Smooth muscle cell (in vitro differentiated cells): Measurements from ENCODE around the gene SMC2. TPM values are rescaled to one million over a fixed set of nuclear protein-coding genes. Genes with fewer than 3 reads are reported as not detected.

ENCODE experiments used
- DNase-seq: peaks from one replicate; lab custom pipeline; 2025; ENCODE audit not compliant: unreplicated experiment; lab: John Stamatoyannopoulos, UW
- H2AFZ ChIP-seq: fragments of 200-600 bp; sonication (generic); 2 replicates; pipeline ENCODE4 v1.6.0; 2016; ENCODE audit warnings: antibody characterized with exemption, low read depth, mild to moderate bottlenecking
- H3F3A ChIP-seq: fragments of 200-600 bp; sonication (generic); 2 replicates; pipeline ENCODE4 v1.6.0; 2017; ENCODE audit warnings: antibody characterized with exemption, low read depth
- H3K27ac ChIP-seq: fragments of 200-600 bp; sonication (generic); 2 replicates; pipeline ENCODE4 v1.5.1; 2016; ENCODE audit warnings: low read depth, mild to moderate bottlenecking
- H3K27me3 ChIP-seq: fragments of 200-600 bp; sonication (generic); 2 replicates; pipeline ENCODE4 v1.6.1; 2016; ENCODE audit warnings: low read depth, mild to moderate bottlenecking
- H3K36me3 ChIP-seq: fragments of 200-600 bp; sonication (generic); 2 replicates; pipeline ENCODE4 v1.5.1; 2016; ENCODE audit warnings: low read depth
- H3K4me1 ChIP-seq: fragments of 200-600 bp; sonication (generic); 2 replicates; pipeline ENCODE4 v1.5.1; 2016; ENCODE audit warnings: low read depth
- H3K4me2 ChIP-seq: fragments of 200-600 bp; sonication (generic); 2 replicates; pipeline ENCODE4 v1.6.0; 2016; ENCODE audit warnings: mild to moderate bottlenecking
- H3K4me3 ChIP-seq: fragments of 200-600 bp; sonication (generic); 2 replicates; pipeline ENCODE4 v1.5.1; 2016; ENCODE audit warnings: mild to moderate bottlenecking
- H3K79me2 ChIP-seq: fragments of 200-600 bp; sonication (generic); 2 replicates; pipeline ENCODE4 v1.6.0; 2016; ENCODE audit warnings: low read depth, mild to moderate bottlenecking
- H3K9ac ChIP-seq: fragments of 200-600 bp; sonication (generic); 2 replicates; pipeline ENCODE4 v1.6.0; 2016; ENCODE audit warnings: low read depth
- H3K9me3 ChIP-seq: fragments of 200-600 bp; sonication (generic); replicated peaks from 2 replicates; pipeline ENCODE4 v1.5.1; 2016; ENCODE audit warnings: low read depth
- H4K20me1 ChIP-seq: fragments of 200-600 bp; sonication (generic); 2 replicates; pipeline ENCODE4 v1.6.0; 2016; ENCODE audit warnings: low read depth
- WGBS: methylation state at CpG from one replicate; pipeline ENCODE4 v1.1.7; 2016; ENCODE audit warnings: low lambda C conversion rate; 5-methylcytosine and 5-hydroxymethylcytosine counted together
- polyA plus RNA-seq: library from polyadenylated mRNA; unstranded; fragments of >200 nt; fragmentation: Nextera tagmentation; extraction: Ambion mirVana; gene quantifications from 2 replicates; pipeline ENCODE4 v1.2.1, GENCODE V29; 2016
- total RNA-seq: library from RNA; depleted of rRNA; stranded (reverse); fragments of >200 nt; gene quantifications from 2 replicates; pipeline ENCODE4 v1.2.3, GENCODE V29; 2014
- TF ChIP-seq, protein P1 (sequence below): fragments of 200-600 bp; sonication (generic); IDR thresholded peaks from 2 replicates; pipeline ENCODE4 v1.5.1; 2017; ENCODE audit warnings: borderline replicate concordance, mild to moderate bottlenecking, antibody characterized with exemption; ENCODE audit not compliant: insufficient read depth, poor library complexity, severe bottlenecking

Gene SMC2
- total and polyA plus RNA-seq, 2 experiments from 2014 or later: 13.9 to 17.6 TPM

DNA sequence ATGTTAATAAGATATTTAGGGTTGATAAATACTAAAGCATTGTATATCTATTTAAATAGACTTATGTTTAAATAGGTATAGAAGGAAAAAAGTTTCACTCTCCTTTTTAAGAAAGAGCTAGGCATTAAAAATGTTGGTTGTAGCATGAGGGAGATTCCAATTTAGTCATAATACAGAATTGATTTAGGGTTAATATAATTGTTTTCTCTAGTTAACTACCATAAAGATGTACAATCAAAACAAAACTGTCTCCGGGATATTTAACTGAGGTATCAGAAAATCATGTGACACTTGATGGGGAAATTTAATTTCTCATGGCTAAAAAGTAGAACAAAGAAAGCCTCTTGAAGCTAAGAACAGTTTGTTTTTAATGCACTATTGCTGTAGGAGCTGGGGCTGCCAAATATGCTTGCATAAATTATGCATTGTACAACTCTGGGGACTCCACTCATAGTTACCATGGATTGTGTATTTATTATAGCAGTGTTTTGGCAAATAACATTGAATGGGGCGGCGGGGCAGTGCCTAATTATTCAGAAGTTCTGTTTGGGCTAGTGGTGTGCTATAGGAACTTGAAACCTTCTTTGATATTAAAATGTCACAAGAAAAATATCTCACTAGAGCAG, 44.2 kb downstream of the SMC2 start:
- no peaks in the 10 kb centered on the region for H3K79me2 ChIP-seq
- 96% methylated on average over 3 of the region's 3 CpGs for WGBS

DNA sequence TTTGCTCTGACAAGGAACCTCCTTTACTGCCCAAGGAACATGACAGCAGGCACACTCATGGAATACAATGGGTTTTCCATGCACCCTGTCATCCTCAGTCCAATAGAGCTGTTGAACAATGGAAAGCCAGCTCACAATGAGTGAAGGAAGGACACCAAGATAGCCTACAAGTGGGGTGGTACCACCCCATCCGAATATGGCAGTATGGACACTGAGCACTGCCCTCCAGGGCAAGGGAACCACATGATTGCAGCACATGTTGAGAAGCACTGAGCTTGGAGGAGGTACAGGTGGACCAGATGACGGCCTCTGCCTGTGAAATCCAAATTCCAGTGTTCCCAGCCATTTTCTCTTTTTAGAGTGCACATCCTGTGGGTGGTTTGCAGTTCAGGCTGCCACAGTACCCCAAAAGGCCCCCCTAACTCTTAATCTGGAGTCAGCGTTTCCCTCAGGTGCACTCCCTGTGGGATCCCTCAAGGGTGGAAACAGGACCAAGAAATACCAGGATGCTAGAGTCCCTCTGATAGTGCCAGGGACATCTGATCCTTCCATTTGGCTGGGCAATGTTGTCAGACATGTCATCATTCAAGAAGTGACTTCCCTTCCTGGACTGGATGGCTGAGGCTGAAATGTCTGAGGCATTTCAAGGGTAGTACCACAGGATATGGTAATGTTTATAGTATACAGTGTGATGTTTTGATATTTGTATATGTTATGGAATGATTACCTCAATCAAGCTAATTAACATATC, 48.9 kb downstream of the SMC2 start:
- no peaks in the 10 kb centered on the region for H4K20me1 ChIP-seq
- no peak overlapping the region for H2AFZ ChIP-seq
- no peaks in the 10 kb centered on the region for H3K27me3 ChIP-seq
- no peak for DNase-seq
- no peak overlapping the region for H3K4me2 ChIP-seq
- no peak overlapping the region for H3K27ac ChIP-seq
- 98% methylated on average over 3 of the region's 3 CpGs for WGBS
- H3K9ac ChIP-seq: no peak overlapping the region
- no peaks in the 10 kb centered on the region for H3K9me3 ChIP-seq
- no peak overlapping the region for H3K4me3 ChIP-seq
- H3F3A ChIP-seq: no peaks in the 10 kb centered on the region
- TF ChIP-seq, protein P1, sequence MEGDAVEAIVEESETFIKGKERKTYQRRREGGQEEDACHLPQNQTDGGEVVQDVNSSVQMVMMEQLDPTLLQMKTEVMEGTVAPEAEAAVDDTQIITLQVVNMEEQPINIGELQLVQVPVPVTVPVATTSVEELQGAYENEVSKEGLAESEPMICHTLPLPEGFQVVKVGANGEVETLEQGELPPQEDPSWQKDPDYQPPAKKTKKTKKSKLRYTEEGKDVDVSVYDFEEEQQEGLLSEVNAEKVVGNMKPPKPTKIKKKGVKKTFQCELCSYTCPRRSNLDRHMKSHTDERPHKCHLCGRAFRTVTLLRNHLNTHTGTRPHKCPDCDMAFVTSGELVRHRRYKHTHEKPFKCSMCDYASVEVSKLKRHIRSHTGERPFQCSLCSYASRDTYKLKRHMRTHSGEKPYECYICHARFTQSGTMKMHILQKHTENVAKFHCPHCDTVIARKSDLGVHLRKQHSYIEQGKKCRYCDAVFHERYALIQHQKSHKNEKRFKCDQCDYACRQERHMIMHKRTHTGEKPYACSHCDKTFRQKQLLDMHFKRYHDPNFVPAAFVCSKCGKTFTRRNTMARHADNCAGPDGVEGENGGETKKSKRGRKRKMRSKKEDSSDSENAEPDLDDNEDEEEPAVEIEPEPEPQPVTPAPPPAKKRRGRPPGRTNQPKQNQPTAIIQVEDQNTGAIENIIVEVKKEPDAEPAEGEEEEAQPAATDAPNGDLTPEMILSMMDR: no peak
- peaks cover 4% of the 10 kb centered on the region for H3K36me3 ChIP-seq
- no peaks in the 10 kb centered on the region for H3K79me2 ChIP-seq
- no peaks in the 10 kb centered on the region for H3K4me1 ChIP-seq

More for the DNA sequence above, 44.2 kb downstream of the SMC2 start:
- Histone ChIP-seq H3K9me3 (no peaks in the 10 kb centered on the region), H3K4me1 (no peaks in the 10 kb centered on the region), H3K9ac (no peak overlapping the region), H3K4me2 (no peak overlapping the region), H3F3A (no peaks in the 10 kb centered on the region), H4K20me1 (no peaks in the 10 kb centered on the region), H3K4me3 (no peak overlapping the region), H3K27ac (no peak overlapping the region), H3K27me3 (no peaks in the 10 kb centered on the region), H2AFZ (no peak overlapping the region), H3K36me3 (peaks cover 17% of the 10 kb centered on the region)
- TF ChIP-seq, protein P1: no peak
- DNase-seq: no peak

DNA sequence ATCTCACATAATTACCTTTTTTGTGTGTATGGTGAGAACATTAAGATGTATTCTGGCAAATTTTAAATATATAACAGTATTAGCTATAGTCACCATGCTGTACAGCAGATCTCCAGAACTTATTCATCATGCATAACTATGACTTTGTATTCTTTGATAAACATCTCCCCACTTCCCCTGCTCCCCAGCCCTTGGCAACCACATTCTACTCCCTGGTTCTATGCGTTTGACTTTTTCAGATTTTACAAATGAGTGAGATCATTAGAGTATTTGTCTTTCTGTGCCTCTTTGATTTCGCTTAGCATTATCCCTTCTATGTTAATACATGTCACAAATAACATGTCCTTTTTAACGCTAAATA, 49.4 kb downstream of the SMC2 start:
- 100% methylated on average over 3 of the region's 3 CpGs for WGBS

More for the DNA sequence above, 49.4 kb downstream of the SMC2 start:
- no peak for DNase-seq
- Histone ChIP-seq H3K27ac (no peak overlapping the region), H3K9ac (no peak overlapping the region), H3K4me3 (no peak overlapping the region), H4K20me1 (no peaks in the 10 kb centered on the region), H3K36me3 (peaks cover 4% of the 10 kb centered on the region), H3K79me2 (no peaks in the 10 kb centered on the region), H2AFZ (no peak overlapping the region), H3K4me2 (no peak overlapping the region), H3K27me3 (no peaks in the 10 kb centered on the region), H3K4me1 (no peaks in the 10 kb centered on the region), H3K9me3 (no peaks in the 10 kb centered on the region), H3F3A (no peaks in the 10 kb centered on the region)
- TF ChIP-seq, protein P1: no peak
